ENCODE results near the gene DCDC2C.

The DCDC2C gene

DNA sequence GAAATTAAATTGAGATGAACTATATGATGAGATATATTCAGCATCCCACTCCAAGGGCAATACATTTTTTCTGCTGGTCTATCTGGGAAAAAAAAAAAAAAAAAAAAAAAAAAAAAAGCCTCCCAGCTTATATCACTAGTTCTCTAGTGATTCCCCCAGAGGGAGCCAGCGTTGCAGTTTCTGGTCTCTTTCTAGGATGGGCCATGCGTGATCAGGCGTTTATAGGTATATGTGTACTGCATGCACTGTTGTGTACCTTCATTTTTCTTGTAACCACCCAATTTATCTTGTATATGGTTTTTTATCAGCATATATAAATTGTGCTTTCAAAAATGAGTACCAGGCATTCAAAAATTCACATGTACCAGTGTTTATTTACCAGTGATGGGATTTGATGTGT, 35.1 kb downstream of the DCDC2C start:
- H3K4me1 ChIP-seq (ENCODE audit: insufficient read depth, low read length), result no peaks in the 10 kb centered on the region
- no peak overlapping the region for H3K9ac ChIP-seq (ENCODE audit: low read depth, low read length)
- 0 out of 2 replicates have a peak, but pooled peaks cover 2% of the 10 kb centered on the region for H3K9me3 ChIP-seq (ENCODE audit: control insufficient read depth, insufficient read depth, low read length)
- no peaks in the 10 kb centered on the region for H3K36me3 ChIP-seq (ENCODE audit: insufficient read depth, low read length)

GRCh38 chr2:3739313-3739712, 35.9 kb downstream of the DCDC2C start:
- no peaks in the 10 kb centered on the region for H3K36me3 ChIP-seq (ENCODE audit: insufficient read depth, low read length)
- H3K9me3 ChIP-seq (ENCODE audit: control insufficient read depth, insufficient read depth, low read length), result 0 out of 2 replicates have a peak, but pooled peaks cover 2% of the 10 kb centered on the region
- no peak overlapping the region for H3K9ac ChIP-seq (ENCODE audit: low read depth, low read length)
- no peaks in the 10 kb centered on the region for H3K4me1 ChIP-seq (ENCODE audit: insufficient read depth, low read length)

DNA sequence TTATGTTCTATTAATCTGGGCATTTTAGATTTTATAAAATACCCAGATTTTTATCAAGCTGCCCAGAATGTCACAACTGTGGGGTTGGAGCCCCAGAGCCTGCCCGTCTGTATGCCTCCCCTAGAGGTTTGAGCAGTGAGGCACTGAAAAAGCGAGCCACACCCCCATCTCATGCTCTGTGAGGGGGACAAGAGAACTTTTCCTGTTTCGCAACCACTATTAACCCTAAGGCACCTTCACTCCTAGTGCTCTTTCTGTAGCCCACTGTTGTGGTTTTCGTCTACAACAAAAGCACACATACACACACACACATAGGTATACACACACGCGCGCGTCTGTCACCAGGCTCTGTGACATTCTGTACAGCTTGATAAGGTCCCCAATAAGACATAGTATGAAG, 38.0 kb downstream of the DCDC2C start:
- Histone ChIP-seq H3K36me3 (ENCODE audit: insufficient read depth, low read length) (no peaks in the 10 kb centered on the region), H3K4me1 (ENCODE audit: insufficient read depth, low read length) (no peaks in the 10 kb centered on the region), H3K9ac (ENCODE audit: low read depth, low read length) (no peak overlapping the region), H3K9me3 (ENCODE audit: control insufficient read depth, insufficient read depth, low read length) (0 out of 2 replicates have a peak, but pooled peaks cover 2% of the 10 kb centered on the region)

GRCh38 chr2:3741867-3742602, 38.7 kb downstream of the DCDC2C start:
- no peaks in the 10 kb centered on the region for H3K36me3 ChIP-seq (ENCODE audit: insufficient read depth, low read length)
- 0 out of 2 replicates have a peak, but pooled peaks cover 2% of the 10 kb centered on the region for H3K9me3 ChIP-seq (ENCODE audit: control insufficient read depth, insufficient read depth, low read length)
- no peaks in the 10 kb centered on the region for H3K4me1 ChIP-seq (ENCODE audit: insufficient read depth, low read length)
- no peak overlapping the region for H3K9ac ChIP-seq (ENCODE audit: low read depth, low read length)

DNA sequence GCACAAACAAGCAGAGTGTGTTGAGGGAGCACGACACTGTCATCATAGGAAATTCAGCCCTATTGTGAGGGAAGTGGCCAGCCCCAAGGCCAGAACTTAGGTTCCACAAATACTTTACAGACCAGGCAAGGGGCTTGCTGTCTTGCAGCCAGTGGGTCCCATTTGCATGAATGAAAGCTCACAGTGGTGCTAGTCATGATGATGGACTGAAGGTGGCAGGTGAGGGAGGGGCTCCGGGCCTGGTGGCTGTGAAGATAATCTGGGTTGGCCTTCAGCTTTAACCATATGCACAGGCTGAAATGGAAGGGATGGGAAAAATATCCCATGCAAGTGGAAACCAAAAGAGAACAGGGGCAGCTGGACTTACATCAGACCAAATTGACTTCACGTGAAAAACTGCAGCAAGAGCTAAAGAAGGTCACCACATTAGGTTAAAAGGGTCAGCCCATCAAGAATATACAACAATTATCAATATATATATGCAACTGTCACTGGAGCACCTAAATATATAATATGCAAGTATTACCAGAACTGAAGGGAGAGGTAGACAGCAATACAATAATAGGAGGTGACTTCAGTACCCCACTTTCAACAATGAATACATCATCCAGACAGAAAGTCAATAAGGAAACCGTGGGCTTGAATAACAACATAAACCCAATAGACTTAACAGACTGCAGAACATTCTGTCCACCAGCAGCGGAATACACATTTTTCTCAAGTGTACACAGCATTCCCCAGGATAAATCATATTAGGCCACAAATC, 39.6 kb downstream of the DCDC2C start:
- Histone ChIP-seq H3K9ac (ENCODE audit: low read depth, low read length) (no peak overlapping the region), H3K9me3 (ENCODE audit: control insufficient read depth, insufficient read depth, low read length) (0 out of 2 replicates have a peak, but pooled peaks cover 2% of the 10 kb centered on the region), H3K4me1 (ENCODE audit: insufficient read depth, low read length) (no peaks in the 10 kb centered on the region), H3K36me3 (ENCODE audit: insufficient read depth, low read length) (no peaks in the 10 kb centered on the region)

GRCh38 chr2:3743951-3744555, 40.7 kb downstream of the DCDC2C start:
- Histone ChIP-seq H3K36me3 (ENCODE audit: insufficient read depth, low read length) (no peaks in the 10 kb centered on the region), H3K9ac (ENCODE audit: low read depth, low read length) (no peak overlapping the region), H3K4me1 (ENCODE audit: insufficient read depth, low read length) (no peaks in the 10 kb centered on the region), H3K9me3 (ENCODE audit: control insufficient read depth, insufficient read depth, low read length) (no peaks in the 10 kb centered on the region)

DNA sequence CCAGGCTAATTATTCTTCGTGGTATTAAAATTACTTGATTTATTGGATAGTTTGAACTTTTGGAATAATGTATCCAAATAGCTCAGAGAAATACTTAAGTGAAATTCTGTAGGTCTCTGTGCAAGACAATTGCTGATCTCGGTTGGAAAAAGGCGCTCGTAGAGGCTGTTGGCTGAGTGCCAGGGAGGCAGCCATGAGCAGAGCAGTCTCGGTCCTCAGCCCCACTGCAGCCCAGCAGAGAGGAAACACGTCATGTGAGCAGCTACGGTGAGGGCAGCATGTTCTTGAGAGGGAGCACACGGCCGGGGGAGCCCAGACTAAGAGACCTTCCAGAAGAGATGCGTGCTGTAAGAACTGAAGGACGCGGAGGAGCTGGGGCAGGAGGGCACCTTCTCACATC, 42.5 kb downstream of the DCDC2C start:
- H3K4me1 ChIP-seq (ENCODE audit: insufficient read depth, low read length), result no peaks in the 10 kb centered on the region
- no peak overlapping the region for H3K9ac ChIP-seq (ENCODE audit: low read depth, low read length)
- H3K36me3 ChIP-seq (ENCODE audit: insufficient read depth, low read length), result no peaks in the 10 kb centered on the region
- H3K9me3 ChIP-seq (ENCODE audit: control insufficient read depth, insufficient read depth, low read length), result no peaks in the 10 kb centered on the region

GRCh38 chr2:3747032-3747654, 43.8 kb downstream of the DCDC2C start:
- no peaks in the 10 kb centered on the region for H3K9me3 ChIP-seq (ENCODE audit: control insufficient read depth, insufficient read depth, low read length)
- no peaks in the 10 kb centered on the region for H3K36me3 ChIP-seq (ENCODE audit: insufficient read depth, low read length)
- no peak overlapping the region for H3K9ac ChIP-seq (ENCODE audit: low read depth, low read length)
- H3K4me1 ChIP-seq (ENCODE audit: insufficient read depth, low read length), result no peaks in the 10 kb centered on the region

GRCh38 chr2:3747826-3748225, 44.5 kb downstream of the DCDC2C start:
- H3K36me3 ChIP-seq (ENCODE audit: insufficient read depth, low read length), result no peaks in the 10 kb centered on the region
- H3K9me3 ChIP-seq (ENCODE audit: control insufficient read depth, insufficient read depth, low read length), result no peaks in the 10 kb centered on the region
- no peaks in the 10 kb centered on the region for H3K4me1 ChIP-seq (ENCODE audit: insufficient read depth, low read length)
- H3K9ac ChIP-seq (ENCODE audit: low read depth, low read length), result no peak overlapping the region

- Histone ChIP-seq H3K9me3 (ENCODE audit: control insufficient read depth, insufficient read depth, low read length) (no peaks in the 10 kb centered on the region), H3K4me1 (ENCODE audit: insufficient read depth, low read length) (peaks cover 4% of the 10 kb centered on the region; the same call in 1 of the 2 replicates), H3K9ac (ENCODE audit: low read depth, low read length) (no peak overlapping the region), H3K36me3 (ENCODE audit: insufficient read depth, low read length) (no peaks in the 10 kb centered on the region)
These were observed 45.8 kb downstream of the DCDC2C start for GRCh38 chr2:3749201-3749600.

DNA sequence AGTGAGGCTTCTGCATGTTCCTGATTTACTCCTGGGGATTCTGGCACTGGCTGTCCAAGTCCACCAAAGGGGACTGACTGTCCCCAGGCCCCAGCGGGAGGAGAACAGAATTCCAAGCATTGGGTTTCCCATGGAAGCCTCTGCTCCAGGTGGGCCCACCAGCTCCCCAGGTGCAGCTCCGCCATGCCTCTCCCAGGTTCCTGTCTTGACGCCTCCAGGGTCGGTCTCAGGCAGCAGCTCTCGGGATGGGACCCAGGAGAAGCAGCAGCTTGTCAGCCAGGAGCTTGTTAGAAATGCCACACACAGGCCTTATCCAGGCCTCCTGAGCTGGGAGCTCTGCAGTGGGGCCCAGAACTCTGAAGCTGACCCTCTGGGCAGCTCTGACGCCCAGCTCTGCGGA, 47.9 kb downstream of the DCDC2C start:
- H3K4me1 ChIP-seq (ENCODE audit: insufficient read depth, low read length), result peaks cover 8% of the 10 kb centered on the region; the same call in 1 of the 2 replicates
- H3K9me3 ChIP-seq (ENCODE audit: control insufficient read depth, insufficient read depth, low read length), result no peaks in the 10 kb centered on the region
- no peak overlapping the region for H3K9ac ChIP-seq (ENCODE audit: low read depth, low read length)
- no peaks in the 10 kb centered on the region for H3K36me3 ChIP-seq (ENCODE audit: insufficient read depth, low read length)

DNA sequence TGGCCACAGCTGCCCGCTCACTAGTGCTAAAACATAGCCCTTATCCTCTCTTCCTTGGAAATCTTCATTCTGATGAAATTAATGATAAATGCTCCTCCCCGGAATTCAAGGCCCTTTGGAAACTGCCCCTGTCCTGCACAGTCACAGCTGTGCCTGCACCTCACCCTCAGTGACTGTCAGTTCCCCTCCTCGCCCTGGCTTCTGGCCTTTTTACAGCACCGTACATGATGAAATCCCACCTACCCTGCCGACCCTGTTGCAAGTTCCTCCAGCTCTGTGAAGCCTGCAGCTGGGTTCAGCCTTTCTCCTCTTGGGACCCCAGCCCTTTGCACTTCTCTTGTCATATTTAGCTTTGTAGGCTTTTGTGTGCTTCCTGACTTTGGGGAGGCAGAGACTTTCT, 48.4 kb downstream of the DCDC2C start:
- Histone ChIP-seq H3K9me3 (ENCODE audit: control insufficient read depth, insufficient read depth, low read length) (no peaks in the 10 kb centered on the region), H3K36me3 (ENCODE audit: insufficient read depth, low read length) (no peaks in the 10 kb centered on the region), H3K4me1 (ENCODE audit: insufficient read depth, low read length) (peaks cover 8% of the 10 kb centered on the region; the same call in 1 of the 2 replicates), H3K9ac (ENCODE audit: low read depth, low read length) (no peak overlapping the region)

- Histone ChIP-seq H3K9me3 (ENCODE audit: control insufficient read depth, insufficient read depth, low read length) (no peaks in the 10 kb centered on the region), H3K4me1 (ENCODE audit: insufficient read depth, low read length) (peaks cover 8% of the 10 kb centered on the region; the same call in 1 of the 2 replicates), H3K9ac (ENCODE audit: low read depth, low read length) (no peak overlapping the region), H3K36me3 (ENCODE audit: insufficient read depth, low read length) (no peaks in the 10 kb centered on the region)
These were observed 49.0 kb downstream of the DCDC2C start for GRCh38 chr2:3752376-3752775.

GRCh38 chr2:3753561-3753960, 50.2 kb downstream of the DCDC2C start:
- no peak overlapping the region for H3K9ac ChIP-seq (ENCODE audit: low read depth, low read length)
- H3K36me3 ChIP-seq (ENCODE audit: insufficient read depth, low read length), result no peaks in the 10 kb centered on the region
- H3K9me3 ChIP-seq (ENCODE audit: control insufficient read depth, insufficient read depth, low read length), result no peaks in the 10 kb centered on the region
- H3K4me1 ChIP-seq (ENCODE audit: insufficient read depth, low read length), result peaks cover 8% of the 10 kb centered on the region; the same call in 1 of the 2 replicates
